Neutrophil (primary cell): Measurements from ENCODE around the gene NCOA3.

Source experiments
- H3K27ac ChIP-seq: fragments of 200-600 bp; sonication (generic); 2 replicates; pipeline ENCODE4 v1.5.1; 2016; ENCODE audit warnings: mild to moderate bottlenecking, moderate library complexity
- H3K27me3 ChIP-seq: fragments of 200-600 bp; sonication (generic); 2 replicates; pipeline ENCODE4 v1.6.0; 2016; ENCODE audit warnings: mild to moderate bottlenecking
- H3K36me3 ChIP-seq: fragments of 200-600 bp; sonication (generic); 2 replicates; pipeline ENCODE4 v1.5.1; 2017
- H3K4me1 ChIP-seq, 2 experiments: fragments of 200-600 bp in 1 of 2; sonication (generic) in 1 of 2; 1 replicate in 1 of 2; 2 replicates in 1 of 2; pipeline versions ENCODE4 v1.5.1 to v1.6.1; 2013 to 2016; ENCODE audit warnings: low read depth in 1 of 2, low read length in 1 of 2, mild to moderate bottlenecking in 1 of 2, moderate library complexity in 1 of 2; ENCODE audit not compliant: control insufficient read depth in 1 of 2, insufficient read depth in 1 of 2
- H3K4me3 ChIP-seq, 2 experiments: fragments of 200-600 bp in 1 of 2; sonication (generic) in 1 of 2; 1 replicate in 1 of 2; 2 replicates in 1 of 2; pipeline ENCODE4 v1.5.1; 2013 to 2016; ENCODE audit warnings: low read depth in 1 of 2, low read length in 1 of 2, mild to moderate bottlenecking in 1 of 2, moderate library complexity in 1 of 2
- H3K9me3 ChIP-seq: fragments of 200-600 bp; sonication (generic); 2 replicates; pipeline ENCODE4 v1.5.1; 2016
- CTCF ChIP-seq: fragments of 200-600 bp; sonication (generic); IDR thresholded peaks from 2 replicates; pipeline ENCODE4 v1.5.1; 2016; ENCODE audit warnings: antibody characterized with exemption

The NCOA3 gene

GRCh38 chr20:47568019-47568418, 66.3 kb downstream of the NCOA3 start:
- TF ChIP-seq CTCF: no peak
- Histone ChIP-seq H3K27ac (no peak overlapping the region), H3K9me3 (no peaks in the 10 kb centered on the region)

GRCh38 chr20:47568837-47569410, 67.2 kb downstream of the NCOA3 start:
- no peaks in the 10 kb centered on the region for H3K36me3 ChIP-seq
- H3K27me3 ChIP-seq: no peaks in the 10 kb centered on the region
- H3K4me1 ChIP-seq: no peaks in the 10 kb centered on the region
- no peaks in the 10 kb centered on the region for H3K9me3 ChIP-seq
- no peak overlapping the region for H3K4me3 ChIP-seq
- H3K27ac ChIP-seq: no peak overlapping the region
- TF ChIP-seq CTCF: no peak

More at GRCh38 chr20:47568019-47568418, 66.3 kb downstream of the NCOA3 start:
- H3K36me3 ChIP-seq: no peaks in the 10 kb centered on the region
- no peaks in the 10 kb centered on the region for H3K27me3 ChIP-seq
- H3K4me3 ChIP-seq: no peak overlapping the region
- no peaks in the 10 kb centered on the region for H3K4me1 ChIP-seq

GRCh38 chr20:47571426-47571825, 69.7 kb downstream of the NCOA3 start:
- no peak for TF ChIP-seq CTCF
- no peak overlapping the region for H3K27ac ChIP-seq

GRCh38 chr20:47572105-47572729, 70.5 kb downstream of the NCOA3 start:
- Histone ChIP-seq H3K4me1 (peaks cover 5 to 15% of the 10 kb centered on the region in 2 experiments), H3K36me3 (no peaks in the 10 kb centered on the region), H3K27me3 (no peaks in the 10 kb centered on the region), H3K4me3 (no peak overlapping the region), H3K27ac (no peak overlapping the region), H3K9me3 (no peaks in the 10 kb centered on the region)
- TF ChIP-seq CTCF: no peak

More at GRCh38 chr20:47571426-47571825, 69.7 kb downstream of the NCOA3 start:
- Histone ChIP-seq H3K36me3 (no peaks in the 10 kb centered on the region), H3K4me3 (no peak overlapping the region), H3K4me1 (peaks cover under 1 to 7% of the 10 kb centered on the region in 2 experiments), H3K27me3 (no peaks in the 10 kb centered on the region), H3K9me3 (no peaks in the 10 kb centered on the region)

GRCh38 chr20:47573559-47573958, 71.9 kb downstream of the NCOA3 start:
- no peak for TF ChIP-seq CTCF
- no peaks in the 10 kb centered on the region for H3K27me3 ChIP-seq
- H3K4me1 ChIP-seq: peaks cover 5 to 15% of the 10 kb centered on the region in 2 experiments
- no peak overlapping the region for H3K27ac ChIP-seq
- H3K4me3 ChIP-seq: no peak overlapping the region
- H3K9me3 ChIP-seq: no peaks in the 10 kb centered on the region
- no peaks in the 10 kb centered on the region for H3K36me3 ChIP-seq
